HepG2 (cell line): ENCODE measurements around the gene ANXA11. TPM values are rescaled to one million over a fixed set of nuclear protein-coding genes. Genes with fewer than 3 reads are reported as not detected.
A peak's percentile ranks its signal among the peaks of the same experiment; 100 is the strongest.

Experiments
- BCL3 ChIP-seq: sonication (generic); formaldehyde crosslinking; IDR thresholded peaks from 2 replicates; pipeline ENCODE4 v1.5.1; 2020; ENCODE audit warnings: mild to moderate bottlenecking, missing genetic modification reagents, moderate library complexity
- BHLHE40 ChIP-seq: IDR thresholded peaks from 2 replicates; pipeline ENCODE4 v1.6.1; 2011; ENCODE audit warnings: low read length, improper control_type of control experiment
- E2F5 ChIP-seq: sonication (generic); formaldehyde crosslinking; conservative IDR thresholded peaks from 2 replicates; pipeline ENCODE4 v1.4.0; 2020; ENCODE audit warnings: missing genetic modification reagents
- HOXA5 ChIP-seq: sonication (generic); formaldehyde crosslinking; IDR thresholded peaks from 2 replicates; pipeline ENCODE4 v1.4.0; 2020; ENCODE audit warnings: missing genetic modification reagents
- MAZ ChIP-seq, 2 experiments: sonication (generic) in 1 of 2; formaldehyde crosslinking in 1 of 2; IDR thresholded peaks; 2 replicates each; pipeline versions ENCODE4 v1.5.0 to v1.6.1; 2012 to 2020; ENCODE audit warnings: low read depth in 2 of 2, mild to moderate bottlenecking in 2 of 2, borderline replicate concordance in 1 of 2, improper control_type of control experiment in 1 of 2, low read length in 1 of 2, missing genetic modification reagents in 1 of 2, moderate library complexity in 1 of 2
- NCOA1 ChIP-seq: sonication (generic); formaldehyde crosslinking; IDR thresholded peaks from 2 replicates; pipeline ENCODE4 v1.9.0; 2021; ENCODE audit warnings: missing genetic modification reagents
- POLR2A ChIP-seq, 2 experiments: IDR thresholded peaks; 2 replicates each; pipeline ENCODE4 v1.6.1; 2011; ENCODE audit warnings: low read depth in 2 of 2, low read length in 2 of 2, mild to moderate bottlenecking in 1 of 2, moderate library complexity in 1 of 2; ENCODE audit not compliant: insufficient read depth in 1 of 2
- USF2 ChIP-seq, 2 experiments: sonication (generic) in 1 of 2; formaldehyde crosslinking in 1 of 2; IDR thresholded peaks; 2 replicates each; pipeline versions ENCODE4 v1.5.1 to v1.6.1; 2011 to 2020; ENCODE audit warnings: borderline replicate concordance in 1 of 2, low read depth in 1 of 2, low read length in 1 of 2, mild to moderate bottlenecking in 1 of 2, missing genetic modification reagents in 1 of 2, moderate library complexity in 1 of 2
- ZBTB33 ChIP-seq: sonication (generic); formaldehyde crosslinking; IDR thresholded peaks from 2 replicates; pipeline ENCODE4 v1.4.0; 2020; ENCODE audit warnings: missing genetic modification reagents
- ZGPAT ChIP-seq: IDR thresholded peaks from 2 replicates; pipeline ENCODE4 v1.6.1; 2016; ENCODE audit warnings: mild to moderate bottlenecking
- ZNF142 ChIP-seq: sonication (generic); formaldehyde crosslinking; IDR thresholded peaks from 2 replicates; pipeline ENCODE4 v1.4.0; 2020; ENCODE audit warnings: missing genetic modification reagents
- ZNF33B ChIP-seq: sonication (generic); formaldehyde crosslinking; IDR thresholded peaks from 2 replicates; pipeline ENCODE4 v1.5.1; 2020; ENCODE audit warnings: mild to moderate bottlenecking, missing genetic modification reagents
- ZNF354B ChIP-seq: sonication (generic); formaldehyde crosslinking; IDR thresholded peaks from 2 replicates; pipeline ENCODE4 v1.8.0; 2022; ENCODE audit warnings: mild to moderate bottlenecking, missing genetic modification reagents
- polyA plus RNA-seq, 8 experiments: library from polyadenylated mRNA; depleted of rRNA in 3 of 8; stranded (reverse) in 7 of 8; unstranded in 1 of 8; fragments of >200 nt; fragmentation: Illumina TruSeq in 4 of 8; extraction: Trizol in 4 of 8; gene quantifications; 2 replicates each; pipeline versions ENCODE4 v1.2.1 to v1.2.3, GENCODE V29; 2011 to 2016; ENCODE audit warnings: low read depth in 4 of 8, missing spikeins in 1 of 8, mixed read lengths in 1 of 8; ENCODE audit not compliant: insufficient read depth in 1 of 8
- total RNA-seq, 5 experiments: library from RNA; depleted of rRNA; stranded (reverse); fragments of >200 nt; fragmentation: Illumina TruSeq; extraction: Trizol; gene quantifications; 2 replicates each; pipeline ENCODE4 v1.2.3, GENCODE V29; 2016; ENCODE audit warnings: low read depth in 1 of 5

Gene ANXA11
- total and polyA plus RNA-seq, 2 of the 13 experiments (the other 11 are each of a cell fraction or from before 2014, with no cell fraction given): 30.6 to 51.5 TPM

GRCh38 chr10:80205477-80206276 is at the start of gene ANXA11 (continued):
- no peak for TF ChIP-seq E2F5 (CRISPR knock-in tag)
- 0 out of 2 replicates have a peak, but pooled peaks have one; percentile 24 for TF ChIP-seq BCL3
- TF ChIP-seq ZNF33B (CRISPR knock-in tag): no peak
- peak; percentile 91 to 92 for TF ChIP-seq POLR2A (IDR thresholded peaks at IDR 0.05; ENCODE audit: insufficient read depth in 1 of 2, low read depth in 2 of 2, low read length in 2 of 2)
- peak; percentile 100 for TF ChIP-seq ZNF142 (CRISPR knock-in tag)
- no peak for TF ChIP-seq MAZ (IDR thresholded peaks at IDR 0.05; ENCODE audit: borderline replicate concordance, low read depth, low read length)
- no peak; the same call in 1 of the 2 replicates for TF ChIP-seq MAZ (CRISPR knock-in tag; IDR thresholded peaks at IDR 0.05; ENCODE audit: low read depth)
- peak; percentile 68; the same call in 1 of the 2 replicates for TF ChIP-seq HOXA5 (CRISPR knock-in tag)
- TF ChIP-seq BHLHE40: no peak
- TF ChIP-seq ZGPAT (CRISPR knock-in tag): peak; percentile 67; the same call in 1 of the 2 replicates
- TF ChIP-seq ZNF354B (CRISPR knock-in tag): no peak
- 0 out of 2 replicates have a peak, but pooled peaks have one; percentile 9 for TF ChIP-seq ZBTB33
- TF ChIP-seq NCOA1 (CRISPR knock-in tag): no peak
- TF ChIP-seq USF2 (IDR thresholded peaks at IDR 0.05; ENCODE audit: low read depth, low read length): no peak
- no peak for TF ChIP-seq USF2 (CRISPR knock-in tag; IDR thresholded peaks at IDR 0.05; ENCODE audit: borderline replicate concordance)
